NCI-H187 treated with DMSO at 0.1 percent for 48 hours (cell line): ENCODE measurements around the gene ADAMTS9.

ENCODE experiments used
- DNase-seq: peaks from one replicate; lab custom pipeline; 2025; lab: John Stamatoyannopoulos, UW

ADAMTS9 gene

GRCh38 chr3:64617610-64618009 is 70.2 kb downstream of the ADAMTS9 start:
- no peak for DNase-seq

- no peak for DNase-seq
Observed at GRCh38 chr3:64616953-64617352, 70.8 kb downstream of the ADAMTS9 start.

- no peak for DNase-seq
Observed at GRCh38 chr3:64612916-64613526, 74.8 kb downstream of the ADAMTS9 start.

- DNase-seq, result no peak
Observed at GRCh38 chr3:64612082-64612860, 75.5 kb downstream of the ADAMTS9 start.

GRCh38 chr3:64608741-64609140 is 79.1 kb downstream of the ADAMTS9 start:
- no peak for DNase-seq

- DNase-seq, result no peak
Observed at GRCh38 chr3:64607032-64607551, 80.7 kb downstream of the ADAMTS9 start.

GRCh38 chr3:64604313-64604712 is 83.5 kb downstream of the ADAMTS9 start:
- no peak for DNase-seq

- DNase-seq, result no peak
Observed at GRCh38 chr3:64601824-64602223, 86.0 kb downstream of the ADAMTS9 start.

- DNase-seq, result no peak
Observed at GRCh38 chr3:64600246-64600950, 87.4 kb downstream of the ADAMTS9 start.

GRCh38 chr3:64599651-64600050 is 88.1 kb downstream of the ADAMTS9 start:
- DNase-seq, result no peak

- no peak for DNase-seq
Observed at GRCh38 chr3:64595253-64595694, 92.5 kb downstream of the ADAMTS9 start.

GRCh38 chr3:64594134-64594533 is 93.7 kb downstream of the ADAMTS9 start:
- DNase-seq, result no peak

- no peak for DNase-seq
Observed at GRCh38 chr3:64593350-64593749, 94.5 kb downstream of the ADAMTS9 start.

GRCh38 chr3:64591615-64592014 is 96.2 kb downstream of the ADAMTS9 start:
- DNase-seq, result no peak

GRCh38 chr3:64588380-64588779 is 99.4 kb downstream of the ADAMTS9 start:
- no peak for DNase-seq

GRCh38 chr3:64586952-64587351 is 100.8 kb downstream of the ADAMTS9 start:
- no peak for DNase-seq

- DNase-seq, result no peak
Observed at GRCh38 chr3:64584179-64584578, 103.6 kb downstream of the ADAMTS9 start.

GRCh38 chr3:64578797-64579196 is 109.0 kb downstream of the ADAMTS9 start:
- DNase-seq, result no peak

GRCh38 chr3:64578062-64578770 is 109.6 kb downstream of the ADAMTS9 start:
- no peak for DNase-seq

- no peak for DNase-seq
Observed at GRCh38 chr3:64576211-64576775, 111.5 kb downstream of the ADAMTS9 start.

GRCh38 chr3:64575211-64575844 is 112.5 kb downstream of the ADAMTS9 start:
- DNase-seq, result no peak
